Ectodermal cell (in vitro differentiated cells): ENCODE results near the gene ALPI.

Experiments used
- H3K27ac ChIP-seq: 2 replicates; pipeline ENCODE4 v1.7.0; 2013; ENCODE audit warnings: mild to moderate bottlenecking, low read depth, low read length; ENCODE audit not compliant: insufficient read depth, poor library complexity, severe bottlenecking
- H3K27me3 ChIP-seq: 2 replicates; pipeline ENCODE4 v1.7.0; 2013; ENCODE audit warnings: mild to moderate bottlenecking, low read length; ENCODE audit not compliant: insufficient read depth, control insufficient read depth, poor library complexity, severe bottlenecking
- H3K36me3 ChIP-seq: one replicate; pipeline ENCODE4 v1.7.0; 2013; ENCODE audit warnings: low read length; ENCODE audit not compliant: control insufficient read depth, insufficient read depth
- H3K4me1 ChIP-seq: one replicate; pipeline ENCODE4 v1.7.0; 2013; ENCODE audit warnings: low read length; ENCODE audit not compliant: control insufficient read depth, insufficient read depth
- H3K4me3 ChIP-seq: 2 replicates; pipeline ENCODE4 v1.7.0; 2013; ENCODE audit warnings: low read depth, low read length, control low read depth; ENCODE audit not compliant: insufficient read depth
- H3K9me3 ChIP-seq: 2 replicates; pipeline ENCODE4 v1.7.0; 2013; ENCODE audit warnings: mild to moderate bottlenecking, low read length, moderate library complexity; ENCODE audit not compliant: control insufficient read depth
- WGBS, 2 experiments: methylation state at CpG; one replicate each; pipeline ENCODE4 v1.1.7; 2013; ENCODE audit warnings: missing lambda C conversion rate in 2 of 2; 5-methylcytosine and 5-hydroxymethylcytosine counted together

ALPI gene

DNA sequence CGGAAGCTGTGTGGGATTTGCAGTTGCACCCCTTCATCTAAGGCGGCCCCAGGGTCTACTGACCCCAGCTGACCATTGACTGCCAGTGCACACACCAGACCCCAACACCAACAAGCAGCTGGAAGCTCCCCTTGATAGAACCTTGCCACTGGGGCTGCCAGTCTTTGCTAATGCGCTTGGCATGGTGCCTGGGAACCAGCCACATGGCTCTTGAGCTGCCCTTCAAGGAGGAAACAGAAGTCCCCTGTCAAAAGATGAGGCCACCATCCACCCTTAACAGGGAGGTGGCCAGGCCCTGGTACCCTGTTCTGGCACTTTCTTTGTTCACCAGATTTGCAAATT, 8.6 kb downstream of the ALPI start:
- no peaks in the 10 kb centered on the region for H3K9me3 ChIP-seq
- no peaks in the 10 kb centered on the region for H3K27me3 ChIP-seq
- no peak overlapping the region for H3K4me3 ChIP-seq
- no peak overlapping the region for H3K27ac ChIP-seq
- H3K36me3 ChIP-seq, result no peaks in the 10 kb centered on the region
- WGBS, 2 experiments, result 91 to 96% methylated on average over 3 of the region's 3 CpGs
- H3K4me1 ChIP-seq, result no peaks in the 10 kb centered on the region

DNA sequence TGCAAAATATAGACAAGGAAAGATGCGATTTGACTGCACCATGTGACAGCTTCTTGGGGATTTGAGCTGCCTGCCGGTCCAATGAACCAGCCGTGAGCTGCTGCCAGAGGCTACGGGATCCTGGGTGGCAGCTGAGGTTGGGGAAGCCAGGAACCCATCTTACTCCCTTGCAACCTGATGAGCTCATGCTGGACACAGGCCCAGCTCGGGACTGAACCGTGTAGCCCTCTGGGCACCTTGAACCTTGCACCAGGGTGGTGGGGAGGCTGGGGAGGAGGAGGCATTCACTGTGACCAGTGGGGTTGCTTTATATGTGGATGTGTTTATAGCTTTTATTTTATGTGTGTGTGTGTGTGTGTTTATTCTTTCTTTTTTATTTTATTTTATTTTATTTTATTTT, 9.1 kb downstream of the ALPI start:
- H3K27ac ChIP-seq, result no peak overlapping the region
- no peaks in the 10 kb centered on the region for H3K36me3 ChIP-seq
- no peaks in the 10 kb centered on the region for H3K27me3 ChIP-seq
- no peaks in the 10 kb centered on the region for H3K9me3 ChIP-seq
- H3K4me1 ChIP-seq, result no peaks in the 10 kb centered on the region
- H3K4me3 ChIP-seq, result no peak overlapping the region
- WGBS, 2 experiments, result 93 to 95% methylated on average over 6 of the region's 6 CpGs

GRCh38 chr2:232466221-232466620, 10.3 kb downstream of the ALPI start:
- no peaks in the 10 kb centered on the region for H3K9me3 ChIP-seq
- no peak overlapping the region for H3K27ac ChIP-seq
- H3K4me3 ChIP-seq, result no peak overlapping the region
- H3K27me3 ChIP-seq, result no peaks in the 10 kb centered on the region
- WGBS, 2 experiments, result 94% methylated on average over 6 to 7 of the region's 7 CpGs
- H3K36me3 ChIP-seq, result no peaks in the 10 kb centered on the region
- no peaks in the 10 kb centered on the region for H3K4me1 ChIP-seq

GRCh38 chr2:232473467-232473890, 17.5 kb downstream of the ALPI start:
- no peaks in the 10 kb centered on the region for H3K27me3 ChIP-seq

GRCh38 chr2:232476045-232476444, 20.1 kb downstream of the ALPI start:
- H3K4me3 ChIP-seq, result no peak overlapping the region
- no peak overlapping the region for H3K27ac ChIP-seq
- H3K9me3 ChIP-seq, result no peaks in the 10 kb centered on the region
- no peaks in the 10 kb centered on the region for H3K4me1 ChIP-seq
- no peaks in the 10 kb centered on the region for H3K36me3 ChIP-seq
- 89 to 94% methylated on average over 2 of the region's 2 CpGs for WGBS, 2 experiments
- no peaks in the 10 kb centered on the region for H3K27me3 ChIP-seq

More at GRCh38 chr2:232473467-232473890, 17.5 kb downstream of the ALPI start:
- 77 to 84% methylated on average over 6 of the region's 6 CpGs for WGBS, 2 experiments
- H3K9me3 ChIP-seq, result no peaks in the 10 kb centered on the region
- no peaks in the 10 kb centered on the region for H3K36me3 ChIP-seq
- H3K27ac ChIP-seq, result no peak overlapping the region
- H3K4me3 ChIP-seq, result no peak overlapping the region
- no peaks in the 10 kb centered on the region for H3K4me1 ChIP-seq

GRCh38 chr2:232476791-232477190, 20.8 kb downstream of the ALPI start:
- no peaks in the 10 kb centered on the region for H3K36me3 ChIP-seq
- WGBS, 2 experiments, result 93 to 96% methylated on average over 7 of the region's 7 CpGs
- no peaks in the 10 kb centered on the region for H3K4me1 ChIP-seq
- no peaks in the 10 kb centered on the region for H3K9me3 ChIP-seq
- H3K27me3 ChIP-seq, result no peaks in the 10 kb centered on the region
- H3K4me3 ChIP-seq, result no peak overlapping the region
- no peak overlapping the region for H3K27ac ChIP-seq

- WGBS, 2 experiments, result 89 to 91% methylated on average over 13 of the region's 13 CpGs
- H3K27me3 ChIP-seq, result no peaks in the 10 kb centered on the region
These were observed 22.0 kb downstream of the ALPI start for GRCh38 chr2:232477751-232478510.

DNA sequence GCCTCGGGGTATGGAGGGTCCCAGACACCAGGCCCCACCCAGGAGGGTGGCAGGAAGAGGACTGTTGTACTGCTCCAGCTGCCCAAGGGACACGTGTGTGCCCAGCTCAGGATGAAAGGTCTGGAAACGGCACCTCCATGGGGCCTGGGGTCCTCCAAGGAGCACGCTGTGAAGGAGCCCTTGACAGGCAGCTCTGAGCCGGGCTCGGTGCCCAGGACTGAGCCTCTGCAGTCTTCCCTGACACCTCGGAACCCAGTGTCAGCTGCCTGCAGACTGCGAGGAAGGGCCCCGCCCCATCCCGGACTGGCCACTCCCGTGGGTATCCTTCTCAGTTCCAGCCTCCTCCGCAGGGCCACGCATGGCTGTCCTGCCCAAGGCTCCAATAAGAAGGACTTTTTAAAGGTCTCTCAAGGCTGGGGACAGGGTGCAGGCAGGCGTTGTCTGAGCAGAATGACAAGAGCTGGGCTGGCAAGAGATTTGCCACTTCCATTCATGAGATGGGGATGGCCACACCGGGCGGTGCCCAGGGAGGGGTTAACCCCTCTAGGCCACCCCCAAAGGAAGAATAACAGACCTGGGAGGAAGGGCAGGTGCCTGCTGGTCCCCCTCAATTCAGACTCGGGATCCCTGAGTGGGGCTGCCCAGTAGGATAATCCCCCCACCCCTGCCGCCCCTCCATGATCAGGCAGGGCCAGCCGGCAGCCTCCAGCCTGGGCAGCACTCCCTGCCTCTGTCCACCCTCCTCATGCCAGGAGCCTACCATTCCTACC, 22.8 kb downstream of the ALPI start:
- H3K9me3 ChIP-seq, result no peaks in the 10 kb centered on the region
- H3K27me3 ChIP-seq, result peaks cover 5% of the 10 kb centered on the region
- H3K36me3 ChIP-seq, result no peaks in the 10 kb centered on the region
- H3K4me1 ChIP-seq, result no peaks in the 10 kb centered on the region
- 87 to 88% methylated on average over 19 of the region's 19 CpGs for WGBS, 2 experiments
- no peak overlapping the region for H3K4me3 ChIP-seq
- no peak overlapping the region for H3K27ac ChIP-seq

More at GRCh38 chr2:232477751-232478510, 22.0 kb downstream of the ALPI start:
- Histone ChIP-seq H3K36me3 (no peaks in the 10 kb centered on the region), H3K9me3 (no peaks in the 10 kb centered on the region), H3K4me3 (no peak overlapping the region), H3K27ac (no peak overlapping the region), H3K4me1 (no peaks in the 10 kb centered on the region)

GRCh38 chr2:232479341-232480200, 23.6 kb downstream of the ALPI start:
- H3K27me3 ChIP-seq, result peaks cover 14% of the 10 kb centered on the region
- no peak overlapping the region for H3K27ac ChIP-seq
- WGBS, 2 experiments, result 87 to 88% methylated on average over 21 of the region's 21 CpGs
- no peaks in the 10 kb centered on the region for H3K9me3 ChIP-seq
- no peak overlapping the region for H3K4me3 ChIP-seq
- no peaks in the 10 kb centered on the region for H3K4me1 ChIP-seq
- no peaks in the 10 kb centered on the region for H3K36me3 ChIP-seq
